H9 (cell line): ENCODE measurements around the gene SLC25A4. TPM values are rescaled to one million over a fixed set of nuclear protein-coding genes. Genes with fewer than 3 reads are reported as not detected.

Experiments
- DNase-seq: peaks from one replicate; pipeline ENCODE4 v3.0.0-alpha.2; 2017
- H2AFZ ChIP-seq: one replicate; pipeline ENCODE4 v1.6.1; 2013; ENCODE audit warnings: mild to moderate bottlenecking, low read length, control low read depth, moderate library complexity
- H2AK5ac ChIP-seq: 2 replicates; pipeline ENCODE4 v1.6.1; 2013; ENCODE audit warnings: low read length, control low read depth, mixed read lengths; ENCODE audit not compliant: insufficient read length
- H2BK120ac ChIP-seq: one replicate; pipeline ENCODE4 v1.6.1; 2013; ENCODE audit warnings: low read depth, mild to moderate bottlenecking, low read length, control low read depth, inconsistent platforms; ENCODE audit not compliant: poor library complexity, severe bottlenecking
- H2BK12ac ChIP-seq: 2 replicates; pipeline ENCODE4 v1.6.1; 2013; ENCODE audit warnings: low read length, control low read depth, mixed read lengths, low read depth; ENCODE audit not compliant: insufficient read length
- H2BK15ac ChIP-seq: 2 replicates; pipeline ENCODE4 v1.6.1; 2013; ENCODE audit warnings: low read depth, low read length, control low read depth
- H2BK20ac ChIP-seq: one replicate; pipeline ENCODE4 v1.6.1; 2013; ENCODE audit warnings: low read depth, mild to moderate bottlenecking, low read length, control low read depth, inconsistent platforms; ENCODE audit not compliant: poor library complexity, severe bottlenecking
- H2BK5ac ChIP-seq: 2 replicates; pipeline ENCODE4 v1.6.1; 2013; ENCODE audit warnings: low read length, control low read depth, mixed read lengths; ENCODE audit not compliant: insufficient read length
- H3K14ac ChIP-seq: 2 replicates; pipeline ENCODE4 v1.6.1; 2013; ENCODE audit warnings: low read length, control low read depth; ENCODE audit not compliant: insufficient read depth
- H3K18ac ChIP-seq: 2 replicates; pipeline ENCODE4 v1.6.1; 2013; ENCODE audit warnings: low read depth, mild to moderate bottlenecking, mixed read lengths, low read length, control low read depth; ENCODE audit not compliant: insufficient read length
- H3K23ac ChIP-seq: 2 replicates; pipeline ENCODE4 v1.6.1; 2013; ENCODE audit warnings: low read length, control low read depth, mixed read lengths, low read depth; ENCODE audit not compliant: insufficient read length
- H3K23me2 ChIP-seq: 2 replicates; pipeline ENCODE4 v1.6.1; 2013; ENCODE audit warnings: low read depth, mild to moderate bottlenecking, mixed read lengths, low read length, control low read depth; ENCODE audit not compliant: insufficient read length, poor library complexity, severe bottlenecking
- H3K27ac ChIP-seq: 2 replicates; pipeline ENCODE4 v1.5.1; 2013; ENCODE audit warnings: low read length, control low read depth, mixed read lengths, low read depth; ENCODE audit not compliant: insufficient read length
- H3K27me3 ChIP-seq: 2 replicates; pipeline ENCODE4 v1.6.1; 2013; ENCODE audit warnings: low read length, control low read depth, inconsistent platforms; ENCODE audit not compliant: insufficient read depth
- H3K4ac ChIP-seq: 2 replicates; pipeline ENCODE4 v1.6.1; 2013; ENCODE audit warnings: low read depth, mild to moderate bottlenecking, control low read depth, inconsistent platforms, low read length, moderate library complexity
- H3K4me1 ChIP-seq: 2 replicates; pipeline ENCODE4 v1.6.1; 2013; ENCODE audit warnings: low read length, control low read depth, inconsistent platforms; ENCODE audit not compliant: insufficient read depth
- H3K4me2 ChIP-seq: 2 replicates; pipeline ENCODE4 v1.6.1; 2013; ENCODE audit warnings: low read length, control low read depth, mixed read lengths; ENCODE audit not compliant: insufficient read length, insufficient read depth
- H3K56ac ChIP-seq: 2 replicates; pipeline ENCODE4 v1.6.1; 2013; ENCODE audit warnings: low read depth, mild to moderate bottlenecking, mixed read lengths, low read length, control low read depth; ENCODE audit not compliant: insufficient read length
- H3K79me1 ChIP-seq: 2 replicates; pipeline ENCODE4 v1.6.1; 2013; ENCODE audit warnings: low read depth, mild to moderate bottlenecking, moderate library complexity, low read length, control low read depth, inconsistent platforms; ENCODE audit not compliant: insufficient read depth, poor library complexity, severe bottlenecking
- H3K79me2 ChIP-seq: 2 replicates; pipeline ENCODE4 v1.6.1; 2013; ENCODE audit warnings: low read length, control low read depth, inconsistent platforms; ENCODE audit not compliant: insufficient read depth
- H3K9ac ChIP-seq: 2 replicates; pipeline ENCODE4 v1.6.1; 2013; ENCODE audit warnings: low read length, control low read depth, mixed read lengths; ENCODE audit not compliant: insufficient read length; ENCODE audit errors: extremely low read depth
- H3K9me3 ChIP-seq: one replicate; pipeline ENCODE4 v1.6.1; 2013; ENCODE audit warnings: low read depth, low read length, inconsistent platforms; ENCODE audit not compliant: control insufficient read depth
- H3T11ph ChIP-seq: one replicate; pipeline ENCODE4 v1.6.1; 2013; ENCODE audit warnings: mild to moderate bottlenecking, low read length, control low read depth, inconsistent platforms
- H4K20me1 ChIP-seq: one replicate; pipeline ENCODE4 v1.6.1; 2013; ENCODE audit not compliant: control insufficient read depth, insufficient read length, insufficient read depth
- H4K5ac ChIP-seq: 2 replicates; pipeline ENCODE4 v1.6.1; 2013; ENCODE audit warnings: low read depth, mild to moderate bottlenecking, mixed read lengths, low read length, control low read depth; ENCODE audit not compliant: insufficient read length
- H4K8ac ChIP-seq: replicated peaks from 2 replicates; pipeline ENCODE4 v1.6.1; 2013; ENCODE audit warnings: low read length, control low read depth, mixed read lengths, low read depth; ENCODE audit not compliant: insufficient read length
- H4K91ac ChIP-seq: 2 replicates; pipeline ENCODE4 v1.6.1; 2013; ENCODE audit warnings: low read depth, mild to moderate bottlenecking, moderate library complexity, mixed read lengths, low read length, control low read depth; ENCODE audit not compliant: insufficient read length
- H3K27ac Mint-ChIP-seq, 3 experiments: 2 replicates in 2 of 3; 3 replicates in 1 of 3; pipeline ENCODE4 v1.8.0; 2020 to 2021; ENCODE audit warnings: mixed read lengths in 3 of 3, mild to moderate bottlenecking in 1 of 3, moderate library complexity in 1 of 3
- H3K27me3 Mint-ChIP-seq: 2 replicates; pipeline ENCODE4 v1.8.0; 2021; ENCODE audit warnings: low read depth, mild to moderate bottlenecking, moderate library complexity, mixed read lengths
- H3K36me3 Mint-ChIP-seq, 3 experiments: 2 replicates in 2 of 3; 3 replicates in 1 of 3; pipeline ENCODE4 v1.8.0; 2020 to 2021; ENCODE audit warnings: low read depth in 3 of 3, mixed read lengths in 3 of 3; ENCODE audit not compliant: insufficient read depth in 1 of 3
- H3K4me1 Mint-ChIP-seq, 2 experiments: 2 replicates each; pipeline ENCODE4 v1.8.0; 2020; ENCODE audit warnings: mixed read lengths in 2 of 2
- H3K4me3 Mint-ChIP-seq, 2 experiments: 2 replicates in 1 of 2; 3 replicates in 1 of 2; pipeline ENCODE4 v1.8.0; 2020 to 2021; ENCODE audit warnings: mild to moderate bottlenecking in 2 of 2, mixed read lengths in 2 of 2, moderate library complexity in 1 of 2
- H3K9me3 Mint-ChIP-seq, 2 experiments: 2 replicates in 1 of 2; 3 replicates in 1 of 2; pipeline ENCODE4 v1.8.0; 2020; ENCODE audit warnings: mild to moderate bottlenecking in 2 of 2, mixed read lengths in 2 of 2, moderate library complexity in 1 of 2
- CTCF ChIP-seq: fragments of 200-600 bp; sonication (generic); conservative IDR thresholded peaks from 3 replicates; pipeline ENCODE4 v1.8.0; 2021; ENCODE audit warnings: antibody characterized with exemption, mild to moderate bottlenecking
- WGBS: extraction: QIAGEN DNeasy Blood & Tissue Kit; methylation state at CpG from one replicate; pipeline ENCODE4 v1.1.7; 2013; ENCODE audit warnings: missing lambda C conversion rate, low lambda C conversion rate, mixed read lengths; ENCODE audit not compliant: insufficient read length; ENCODE audit errors: extremely low coverage; 5-methylcytosine and 5-hydroxymethylcytosine counted together
- total RNA-seq: library from RNA; stranded (reverse); gene quantifications from 2 replicates; pipeline ENCODE4 v1.2.1, GENCODE V29; 2021

SLC25A4 gene
- total RNA-seq, 1 experiment from 2014 or later, result 54.4 TPM

- Histone ChIP-seq H3K4ac (no peak overlapping the region), H3K14ac (no peak overlapping the region), H2BK12ac (no peak overlapping the region), H4K5ac (no peak overlapping the region), H3K4me2 (no peak overlapping the region), H3K27ac (no peak overlapping the region), H3K79me1 (no peaks in the 10 kb centered on the region), H2BK20ac (no peak overlapping the region), H3K23ac (no peak overlapping the region), H3K4me1 (peaks cover 4% of the 10 kb centered on the region; the same call in 1 of the 2 replicates), H2BK120ac (no peak overlapping the region), H2AFZ (no peak overlapping the region), H2BK15ac (no peak overlapping the region), H3K9me3 (no peaks in the 10 kb centered on the region), H3K18ac (no peak overlapping the region), H4K91ac (no peak overlapping the region), H4K8ac (no peak overlapping the region), H3T11ph (no peak overlapping the region), H2AK5ac (no peak overlapping the region), H3K9ac (no peak overlapping the region), H4K20me1 (no peaks in the 10 kb centered on the region), H2BK5ac (no peak overlapping the region), H3K23me2 (no peaks in the 10 kb centered on the region), H3K27me3 (no peaks in the 10 kb centered on the region), H3K79me2 (no peaks in the 10 kb centered on the region; the same call in 1 of the 2 replicates), H3K56ac (no peak overlapping the region)
- no peak overlapping the region; a peak in 2 of 7 replicates for H3K27ac Mint-ChIP-seq
- WGBS, result no CpG with 5 or more reads among the region's 1 CpG
- peaks cover 3 to 29% (median 21%) of the 10 kb centered on the region in 3 experiments; a peak in 5 of 7 replicates for H3K36me3 Mint-ChIP-seq
- no peaks in the 10 kb centered on the region for H3K9me3 Mint-ChIP-seq
- H3K27me3 Mint-ChIP-seq, result no peaks in the 10 kb centered on the region
- DNase-seq, result no peak
- no peak for TF ChIP-seq CTCF
- H3K4me1 Mint-ChIP-seq, result peaks cover 9 to 10% of the 10 kb centered on the region in 2 experiments
- no peak overlapping the region for H3K4me3 Mint-ChIP-seq
These were observed 49.0 kb downstream of the SLC25A4 start for GRCh38 chr4:185192059-185192458.
